ENCODE measurements around the gene SRBD1. TPM values are rescaled to one million over a fixed set of nuclear protein-coding genes. Genes with fewer than 3 reads are reported as not detected.

Gene SRBD1
- polyA plus RNA-seq, 1 experiment, result 8.7 TPM

DNA sequence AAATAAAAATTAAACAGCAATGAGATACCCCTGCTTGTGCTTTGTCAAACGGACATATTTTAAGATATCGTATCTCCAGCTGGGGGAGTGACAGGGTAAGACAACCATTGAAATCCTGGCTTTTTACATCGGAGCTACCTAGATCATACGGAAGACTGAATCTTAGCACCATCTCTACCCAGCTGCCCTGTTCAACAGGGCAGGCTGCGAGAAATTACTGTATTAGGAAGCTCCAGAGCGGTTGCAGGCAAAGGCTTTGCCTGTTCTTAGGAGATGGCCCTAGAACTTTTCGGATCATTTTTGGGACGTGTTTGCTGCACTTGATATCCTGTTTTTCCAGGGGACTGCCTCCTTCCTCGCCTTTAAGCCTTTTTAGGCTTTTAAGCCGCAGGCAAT, 38.4 kb upstream of the SRBD1 start:
- CTCF ChIA-PET, result interaction anchor here (0.6 to 1.9 kb wide), 6 partner anchors 10 to 628 kb away, joined by 3 to 15 read pairs (median 4); no protein-coding TSS in a partner anchor
- Histone ChIP-seq H3K27ac (ENCODE audit: low read depth, low read length) (no peak overlapping the region), H3K27me3 (ENCODE audit: control insufficient read depth, insufficient read depth, low read length) (no peaks in the 10 kb centered on the region), H3K9me3 (ENCODE audit: control insufficient read depth, insufficient read depth, low read length) (no peaks in the 10 kb centered on the region; the same call in 1 of the 2 replicates), H3K4me3 (ENCODE audit: low read depth, low read length) (peak overlapping the region; percentile 78)
- POLR2A ChIA-PET, result interaction anchor here (1.0 kb wide), 1 partner anchor 94 kb away, joined by 4 read pairs; no protein-coding TSS in a partner anchor
- TF ChIP-seq, protein P1, sequence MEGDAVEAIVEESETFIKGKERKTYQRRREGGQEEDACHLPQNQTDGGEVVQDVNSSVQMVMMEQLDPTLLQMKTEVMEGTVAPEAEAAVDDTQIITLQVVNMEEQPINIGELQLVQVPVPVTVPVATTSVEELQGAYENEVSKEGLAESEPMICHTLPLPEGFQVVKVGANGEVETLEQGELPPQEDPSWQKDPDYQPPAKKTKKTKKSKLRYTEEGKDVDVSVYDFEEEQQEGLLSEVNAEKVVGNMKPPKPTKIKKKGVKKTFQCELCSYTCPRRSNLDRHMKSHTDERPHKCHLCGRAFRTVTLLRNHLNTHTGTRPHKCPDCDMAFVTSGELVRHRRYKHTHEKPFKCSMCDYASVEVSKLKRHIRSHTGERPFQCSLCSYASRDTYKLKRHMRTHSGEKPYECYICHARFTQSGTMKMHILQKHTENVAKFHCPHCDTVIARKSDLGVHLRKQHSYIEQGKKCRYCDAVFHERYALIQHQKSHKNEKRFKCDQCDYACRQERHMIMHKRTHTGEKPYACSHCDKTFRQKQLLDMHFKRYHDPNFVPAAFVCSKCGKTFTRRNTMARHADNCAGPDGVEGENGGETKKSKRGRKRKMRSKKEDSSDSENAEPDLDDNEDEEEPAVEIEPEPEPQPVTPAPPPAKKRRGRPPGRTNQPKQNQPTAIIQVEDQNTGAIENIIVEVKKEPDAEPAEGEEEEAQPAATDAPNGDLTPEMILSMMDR (IDR thresholded peaks at IDR 0.05; ENCODE audit: low read depth, low read length), result 0 out of 2 replicates have a peak, but pooled peaks have one; percentile 3
- DNase-seq (ENCODE audit: low read depth, low spot score), result no peak

DNA sequence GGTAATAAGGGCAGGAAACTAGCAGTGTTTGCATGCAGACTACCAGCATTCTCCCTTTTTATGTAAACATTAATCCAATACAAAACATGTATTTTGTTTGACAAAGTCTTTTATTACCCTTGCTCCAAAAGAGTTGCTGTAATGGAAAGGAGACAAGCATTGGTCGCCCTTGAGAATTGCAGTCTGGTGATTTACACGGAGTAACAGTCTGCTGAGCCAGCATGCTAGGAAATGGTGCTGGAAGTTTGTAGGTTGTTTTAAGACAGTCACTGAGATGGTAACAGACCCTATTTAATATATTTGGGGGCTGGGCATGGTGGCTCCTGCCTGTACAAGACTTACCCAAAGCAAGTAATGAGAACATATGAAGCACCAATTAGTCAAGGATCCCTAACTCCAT, 37.6 kb upstream of the SRBD1 start:
- H3K27me3 ChIP-seq (ENCODE audit: control insufficient read depth, insufficient read depth, low read length), result no peaks in the 10 kb centered on the region
- CTCF ChIA-PET, result interaction anchor here (0.6 kb wide), 1 partner anchor 287 kb away, joined by 3 read pairs; no protein-coding TSS in a partner anchor
- TF ChIP-seq, protein P1 (IDR thresholded peaks at IDR 0.05; ENCODE audit: low read depth, low read length), result no peak
- POLR2A ChIA-PET, result no interaction called here
- DNase-seq (ENCODE audit: low read depth, low spot score), result no peak
- H3K4me3 ChIP-seq (ENCODE audit: low read depth, low read length), result no peak overlapping the region
- H3K9me3 ChIP-seq (ENCODE audit: control insufficient read depth, insufficient read depth, low read length), result no peaks in the 10 kb centered on the region; the same call in 1 of the 2 replicates
- H3K27ac ChIP-seq (ENCODE audit: low read depth, low read length), result no peak overlapping the region

DNA sequence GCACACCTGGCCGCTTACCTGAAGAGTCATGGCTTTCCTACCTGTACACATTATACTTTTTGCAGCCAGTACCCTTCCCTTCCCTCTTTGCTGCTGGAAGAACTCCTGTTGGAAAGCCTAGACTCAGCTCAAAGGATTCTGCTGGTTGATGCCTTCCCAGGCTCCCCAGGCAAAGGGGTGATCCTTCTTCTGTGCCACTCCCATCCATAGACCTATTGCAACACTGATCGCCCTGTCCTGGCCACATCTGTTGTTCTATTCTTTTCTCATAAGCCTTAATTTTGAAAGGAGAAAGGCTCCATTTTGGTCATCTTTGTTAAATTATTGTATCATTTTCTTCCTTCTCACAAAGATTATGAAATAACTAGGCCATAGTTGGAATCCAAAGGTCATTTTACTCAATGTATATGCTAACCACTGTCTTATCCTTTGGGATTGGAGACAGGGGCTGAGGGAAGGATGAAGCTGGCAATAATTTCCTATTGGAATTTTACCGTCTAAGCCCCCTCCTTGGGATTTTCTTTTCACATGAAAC, 37.0 kb upstream of the SRBD1 start:
- TF ChIP-seq, protein P1 (IDR thresholded peaks at IDR 0.05; ENCODE audit: low read depth, low read length), result no peak
- Histone ChIP-seq H3K27me3 (ENCODE audit: control insufficient read depth, insufficient read depth, low read length) (no peaks in the 10 kb centered on the region), H3K27ac (ENCODE audit: low read depth, low read length) (no peak overlapping the region), H3K4me3 (ENCODE audit: low read depth, low read length) (no peak overlapping the region), H3K9me3 (ENCODE audit: control insufficient read depth, insufficient read depth, low read length) (no peaks in the 10 kb centered on the region; the same call in 1 of the 2 replicates)
- DNase-seq (ENCODE audit: low read depth, low spot score), result no peak
- ChIA-PET POLR2A (no interaction called here), CTCF (interaction anchor here (0.6 to 2.7 kb wide), 2 partner anchors 288 to 289 kb away, joined by 3 to 12 read pairs; no protein-coding TSS in a partner anchor)

DNA sequence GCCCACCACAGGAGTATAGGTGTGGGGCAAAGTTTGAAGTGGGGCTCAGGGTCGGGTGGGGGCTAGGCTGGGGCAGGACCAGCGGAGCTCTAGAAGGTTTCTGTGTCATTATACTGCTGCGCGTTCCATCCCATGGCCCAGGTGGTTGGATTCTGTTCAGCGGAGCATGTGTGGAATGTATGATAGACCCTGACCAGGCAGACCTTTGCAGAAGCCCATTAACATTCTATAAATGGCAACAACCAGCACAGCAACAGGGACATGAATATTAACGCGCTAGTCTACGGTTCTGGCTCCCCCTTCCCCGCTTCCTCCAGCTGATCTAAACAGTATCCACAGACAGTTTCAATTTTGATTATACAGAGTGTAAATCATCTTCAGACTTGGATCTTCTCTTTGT, 36.3 kb upstream of the SRBD1 start:
- CTCF ChIA-PET, result interaction anchor here (1.7 to 2.7 kb wide), 2 partner anchors 131 to 289 kb away, joined by 5 to 12 read pairs; no protein-coding TSS in a partner anchor
- Histone ChIP-seq H3K27me3 (ENCODE audit: control insufficient read depth, insufficient read depth, low read length) (peaks cover 6% of the 10 kb centered on the region), H3K27ac (ENCODE audit: low read depth, low read length) (no peak overlapping the region), H3K9me3 (ENCODE audit: control insufficient read depth, insufficient read depth, low read length) (no peaks in the 10 kb centered on the region; the same call in 1 of the 2 replicates), H3K4me3 (ENCODE audit: low read depth, low read length) (no peak overlapping the region)
- TF ChIP-seq, protein P1 (IDR thresholded peaks at IDR 0.05; ENCODE audit: low read depth, low read length), result no peak
- POLR2A ChIA-PET, result no interaction called here
- no peak for DNase-seq (ENCODE audit: low read depth, low spot score)

DNA sequence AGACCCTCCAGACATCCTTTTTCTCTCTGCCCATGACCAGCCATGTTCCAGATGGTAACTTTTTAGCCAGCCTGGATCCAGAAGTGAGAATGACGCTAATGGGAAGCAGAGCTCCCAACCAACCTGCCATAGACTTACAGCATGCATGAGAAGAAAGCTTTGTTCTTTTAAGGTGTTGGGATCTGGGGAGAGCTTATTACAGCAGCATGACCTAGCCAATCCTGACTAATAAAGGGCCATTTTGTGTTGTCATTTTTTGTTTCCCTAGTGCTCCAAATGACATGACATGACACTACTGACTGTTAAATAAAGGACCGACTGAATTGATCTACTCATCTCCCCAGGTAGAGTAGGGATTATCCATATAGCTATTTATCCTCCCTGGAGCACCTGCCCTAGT, 35.2 kb upstream of the SRBD1 start:
- H3K9me3 ChIP-seq (ENCODE audit: control insufficient read depth, insufficient read depth, low read length), result no peaks in the 10 kb centered on the region
- H3K4me3 ChIP-seq (ENCODE audit: low read depth, low read length), result no peak overlapping the region
- ChIA-PET POLR2A (no interaction called here), CTCF (interaction anchor here (1.4 to 2.7 kb wide), 3 partner anchors 133 to 347 kb away, joined by 3 to 12 read pairs (median 5); no protein-coding TSS in a partner anchor)
- DNase-seq (ENCODE audit: low read depth, low spot score), result no peak
- TF ChIP-seq, protein P1 (IDR thresholded peaks at IDR 0.05; ENCODE audit: low read depth, low read length), result no peak
- no peak overlapping the region for H3K27ac ChIP-seq (ENCODE audit: low read depth, low read length)
- H3K27me3 ChIP-seq (ENCODE audit: control insufficient read depth, insufficient read depth, low read length), result peaks cover 8% of the 10 kb centered on the region
